IPS-20b (cell line): ENCODE measurements around the gene NPRL2.

Experiments used
- H3K27ac ChIP-seq: one replicate; pipeline ENCODE4 v1.5.1; 2013; ENCODE audit warnings: low read length
- H3K27me3 ChIP-seq: 2 replicates; pipeline ENCODE4 v1.6.1; 2013; ENCODE audit warnings: mild to moderate bottlenecking, low read length, inconsistent platforms; ENCODE audit not compliant: insufficient read depth
- H3K36me3 ChIP-seq: 2 replicates; pipeline ENCODE4 v1.6.1; 2013; ENCODE audit warnings: low read depth, mild to moderate bottlenecking, inconsistent platforms, low read length, moderate library complexity; ENCODE audit not compliant: insufficient read depth
- H3K4me1 ChIP-seq: 2 replicates; pipeline ENCODE4 v1.6.1; 2013; ENCODE audit warnings: mild to moderate bottlenecking, control low read depth, inconsistent platforms, low read length, moderate library complexity; ENCODE audit not compliant: insufficient read depth
- H3K4me3 ChIP-seq: 2 replicates; pipeline ENCODE4 v1.5.1; 2013; ENCODE audit warnings: mild to moderate bottlenecking, low read length, inconsistent platforms
- H3K9ac ChIP-seq: 2 replicates; pipeline ENCODE4 v1.6.1; 2013; ENCODE audit warnings: low read depth, mild to moderate bottlenecking, inconsistent platforms, low read length, moderate library complexity
- H3K9me3 ChIP-seq: 2 replicates; pipeline ENCODE4 v1.6.1; 2013; ENCODE audit warnings: mild to moderate bottlenecking, low read depth, low read length, inconsistent platforms; ENCODE audit not compliant: insufficient read depth

NPRL2 gene

GRCh38 chr3:50355829-50356552 is 5.4 kb upstream of the NPRL2 start:
- H3K4me3 ChIP-seq, result no peak overlapping the region
- H3K4me1 ChIP-seq, result peaks cover 6% of the 10 kb centered on the region; the same call in 1 of the 2 replicates
- H3K27me3 ChIP-seq, result no peaks in the 10 kb centered on the region
- H3K9ac ChIP-seq, result no peak overlapping the region
- no peaks in the 10 kb centered on the region for H3K9me3 ChIP-seq
- H3K27ac ChIP-seq, result no peak overlapping the region
- peaks cover 22% of the 10 kb centered on the region for H3K36me3 ChIP-seq

DNA sequence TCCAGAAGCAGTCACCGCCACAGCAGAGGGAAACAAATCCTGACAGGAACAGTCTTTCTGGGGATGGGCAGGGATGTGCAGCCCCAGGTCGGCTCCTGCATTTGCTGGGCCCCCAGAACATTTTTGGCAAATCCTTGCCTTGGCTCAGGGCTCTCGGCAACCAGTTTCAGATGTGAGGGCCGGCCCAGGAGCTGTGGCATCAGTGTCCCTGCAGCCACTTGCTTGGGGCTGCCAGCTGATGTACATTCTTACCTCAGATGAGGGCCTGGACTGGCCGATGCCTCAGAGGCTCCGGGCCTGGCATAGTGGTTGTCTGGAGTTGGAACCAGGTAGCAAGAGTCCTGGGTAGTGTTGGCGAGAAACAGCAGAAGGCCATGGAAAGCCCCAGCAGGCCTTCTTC is 4.3 kb upstream of the NPRL2 start:
- Histone ChIP-seq H3K4me1 (peaks cover 3% of the 10 kb centered on the region; the same call in 1 of the 2 replicates), H3K27ac (no peak overlapping the region), H3K27me3 (no peaks in the 10 kb centered on the region), H3K9me3 (no peaks in the 10 kb centered on the region), H3K9ac (no peak overlapping the region), H3K36me3 (peaks cover 22% of the 10 kb centered on the region), H3K4me3 (no peak overlapping the region)

GRCh38 chr3:50354186-50354764 is 3.7 kb upstream of the NPRL2 start:
- Histone ChIP-seq H3K4me1 (peaks cover 3% of the 10 kb centered on the region; the same call in 1 of the 2 replicates), H3K27ac (no peak overlapping the region)

DNA sequence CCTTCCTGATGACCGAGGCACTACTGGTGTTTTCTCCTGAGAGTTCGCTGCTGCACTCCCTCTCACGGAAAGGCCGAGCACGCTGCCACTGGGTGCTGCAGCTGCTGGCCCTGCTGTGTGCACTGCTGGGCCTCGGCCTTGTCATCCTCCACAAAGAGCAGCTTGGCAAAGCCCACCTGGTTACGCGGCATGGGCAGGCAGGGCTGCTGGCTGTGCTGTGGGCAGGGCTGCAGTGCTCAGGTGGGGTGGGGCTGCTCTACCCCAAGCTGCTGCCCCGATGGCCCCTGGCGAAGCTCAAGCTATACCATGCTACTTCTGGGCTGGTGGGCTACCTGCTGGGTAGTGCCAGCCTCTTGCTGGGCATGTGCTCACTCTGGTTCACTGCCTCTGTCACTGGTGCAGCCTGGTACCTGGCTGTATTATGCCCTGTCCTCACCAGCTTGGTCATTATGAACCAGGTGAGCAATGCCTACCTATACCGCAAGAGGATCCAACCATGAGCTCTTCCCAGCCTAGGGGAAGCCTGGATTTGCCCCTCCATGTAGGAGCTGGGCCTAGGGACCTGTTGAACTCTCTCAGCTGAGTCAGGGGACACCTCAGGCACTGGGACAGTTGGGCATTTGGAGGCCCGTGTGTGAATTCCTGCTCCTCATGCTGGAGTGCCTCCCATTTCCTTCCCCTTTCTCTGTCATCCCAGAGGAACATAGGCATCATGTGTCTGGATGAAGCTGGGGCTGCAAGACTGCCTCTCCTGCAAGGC is 2.9 kb upstream of the NPRL2 start:
- peaks cover 3% of the 10 kb centered on the region; the same call in 1 of the 2 replicates for H3K4me1 ChIP-seq
- H3K9me3 ChIP-seq, result no peaks in the 10 kb centered on the region
- no peaks in the 10 kb centered on the region for H3K27me3 ChIP-seq
- peaks cover 25% of the 10 kb centered on the region for H3K36me3 ChIP-seq
- no peak overlapping the region for H3K4me3 ChIP-seq
- H3K9ac ChIP-seq, result no peak overlapping the region
- no peak overlapping the region for H3K27ac ChIP-seq

More at GRCh38 chr3:50354186-50354764, 3.7 kb upstream of the NPRL2 start:
- no peaks in the 10 kb centered on the region for H3K9me3 ChIP-seq
- no peak overlapping the region for H3K9ac ChIP-seq
- no peak overlapping the region for H3K4me3 ChIP-seq
- H3K36me3 ChIP-seq, result peaks cover 22% of the 10 kb centered on the region
- no peaks in the 10 kb centered on the region for H3K27me3 ChIP-seq

- Histone ChIP-seq H3K9ac (no peak overlapping the region), H3K9me3 (no peaks in the 10 kb centered on the region), H3K36me3 (peaks cover 27% of the 10 kb centered on the region), H3K4me1 (no peaks in the 10 kb centered on the region), H3K27ac (no peak overlapping the region), H3K4me3 (no peak overlapping the region), H3K27me3 (no peaks in the 10 kb centered on the region)
These were observed 2.2 kb upstream of the NPRL2 start for GRCh38 chr3:50352781-50353180.

GRCh38 chr3:50351323-50351697 is 735 bp upstream of the NPRL2 start:
- Histone ChIP-seq H3K36me3 (peaks cover 25% of the 10 kb centered on the region), H3K27me3 (peaks cover 5% of the 10 kb centered on the region), H3K4me1 (no peaks in the 10 kb centered on the region), H3K9me3 (no peaks in the 10 kb centered on the region), H3K4me3 (peak overlapping the region; percentile 91), H3K9ac (no peak overlapping the region), H3K27ac (no peak overlapping the region)

- H3K9ac ChIP-seq, result peak overlapping the region; percentile 73
- H3K9me3 ChIP-seq, result no peaks in the 10 kb centered on the region
- H3K27ac ChIP-seq, result no peak overlapping the region
- peaks cover 14% of the 10 kb centered on the region for H3K27me3 ChIP-seq
- H3K4me3 ChIP-seq, result peak overlapping the region; percentile 91
- H3K4me1 ChIP-seq, result no peaks in the 10 kb centered on the region
- peaks cover 22% of the 10 kb centered on the region for H3K36me3 ChIP-seq
These were observed 405 bp downstream of the NPRL2 start for GRCh38 chr3:50350213-50350526.

GRCh38 chr3:50347187-50347813 is 3.3 kb downstream of the NPRL2 start:
- no peak overlapping the region for H3K9ac ChIP-seq
- no peak overlapping the region for H3K27ac ChIP-seq
- H3K9me3 ChIP-seq, result no peaks in the 10 kb centered on the region
- peaks cover 7% of the 10 kb centered on the region for H3K36me3 ChIP-seq
- peaks cover 43% of the 10 kb centered on the region for H3K27me3 ChIP-seq
- H3K4me1 ChIP-seq, result no peaks in the 10 kb centered on the region
- H3K4me3 ChIP-seq, result no peak overlapping the region

DNA sequence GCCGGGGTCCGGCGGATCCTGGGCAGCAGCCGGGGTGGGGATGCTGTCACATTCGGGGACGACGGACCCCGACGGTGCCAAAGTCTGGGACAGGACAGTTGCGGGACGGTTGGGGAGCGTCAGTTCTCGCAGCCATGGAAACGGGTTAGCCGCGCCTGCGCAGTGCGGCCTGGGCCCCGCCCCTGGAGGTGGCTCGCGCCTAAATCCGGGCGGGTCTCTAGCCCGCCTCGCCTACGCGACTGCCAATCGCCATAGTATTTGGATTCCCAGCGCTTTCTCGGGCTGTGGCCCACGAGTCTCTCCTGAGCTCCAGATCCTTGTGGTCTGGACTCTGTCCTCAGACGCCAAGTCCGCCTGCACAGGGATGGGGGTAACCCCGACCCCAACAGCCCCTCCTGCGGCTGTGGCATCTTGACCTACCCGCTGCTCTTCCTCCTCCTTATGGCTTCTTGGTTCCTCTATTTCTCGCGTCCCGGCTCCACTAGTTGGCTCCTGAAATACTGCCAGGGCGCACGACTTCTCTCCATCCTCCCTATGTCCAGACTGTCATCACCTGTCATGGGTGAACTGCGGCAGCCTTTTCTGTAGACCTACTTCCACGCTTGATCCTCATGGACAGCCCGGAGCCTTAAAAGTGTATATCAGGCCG is 4.9 kb downstream of the NPRL2 start, which contains the start of gene ZMYND10:
Gene ZMYND10 (minus strand): TSS at position 147 of the 649 bp plus-strand sequence. CDS start 153 bp downstream, outside the sequence.
- Histone ChIP-seq H3K9me3 (no peaks in the 10 kb centered on the region), H3K27ac (no peak within 1 kb of the TSS), H3K9ac (peak within 1 kb of the TSS; percentile 33; the same call in 1 of the 2 replicates), H3K4me1 (no peaks in the 10 kb centered on the region), H3K27me3 (peaks cover 59% of the 10 kb centered on the region), H3K36me3 (peaks cover 7% of the 10 kb centered on the region), H3K4me3 (peak within 1 kb of the TSS; percentile 63)

DNA sequence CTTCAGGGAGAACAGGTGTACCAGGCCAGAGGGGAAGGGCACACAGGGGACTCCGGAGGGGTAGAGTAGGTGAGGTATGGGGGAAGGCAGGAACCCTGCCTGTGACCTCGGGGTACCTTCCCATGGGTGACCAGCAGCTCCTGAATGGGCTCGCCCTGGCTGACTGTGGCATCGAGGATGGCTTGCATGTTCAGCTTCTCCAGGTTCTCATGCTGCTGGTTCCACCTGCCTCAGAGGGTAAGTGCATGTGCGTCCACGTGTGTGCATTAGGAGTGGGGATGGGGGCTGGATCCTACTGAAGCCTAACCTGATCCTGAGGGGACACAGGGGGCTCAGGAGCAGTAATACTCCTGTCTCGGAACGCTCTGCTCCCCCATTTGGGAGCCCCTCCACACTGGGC is 5.6 kb downstream of the NPRL2 start:
- Histone ChIP-seq H3K36me3 (peaks cover 7% of the 10 kb centered on the region), H3K9ac (no peak overlapping the region), H3K9me3 (no peaks in the 10 kb centered on the region), H3K27me3 (peaks cover 66% of the 10 kb centered on the region), H3K27ac (no peak overlapping the region), H3K4me3 (peak overlapping the region; percentile 63), H3K4me1 (no peaks in the 10 kb centered on the region)
